Liver (tissue), 9 donors: ENCODE results near the gene WNK2. TPM values are rescaled to one million over a fixed set of nuclear protein-coding genes. Genes with fewer than 3 reads are reported as not detected.

Experiments
- DNase-seq: peaks from one replicate; pipeline ENCODE4 v3.0.0-alpha.2; 2017; ENCODE audit warnings: low spot score
- H3K27ac ChIP-seq, 2 donors: one replicate each; pipeline ENCODE4 v1.7.0; 2013; ENCODE audit warnings: inconsistent platforms in 2 of 2, low read length in 2 of 2, control low read depth in 1 of 2, low read depth in 1 of 2, mild to moderate bottlenecking in 1 of 2
- H3K27me3 ChIP-seq, 4 donors: one replicate each; pipeline versions ENCODE4 v1.6.1 to v1.7.0; 2013; ENCODE audit warnings: low read length in 3 of 4, inconsistent platforms in 1 of 4, mild to moderate bottlenecking in 1 of 4, moderate library complexity in 1 of 4; ENCODE audit not compliant: control insufficient read depth in 4 of 4, insufficient read depth in 4 of 4
- H3K36me3 ChIP-seq, 4 donors: one replicate each; pipeline versions ENCODE4 v1.6.1 to v1.7.0; 2013; ENCODE audit warnings: low read length in 3 of 4, mild to moderate bottlenecking in 3 of 4, low read depth in 1 of 4, moderate library complexity in 1 of 4; ENCODE audit not compliant: control insufficient read depth in 4 of 4, insufficient read depth in 3 of 4
- H3K4me1 ChIP-seq, 4 donors: one replicate each; pipeline versions ENCODE4 v1.6.1 to v1.7.0; 2013; ENCODE audit warnings: low read length in 3 of 4, mild to moderate bottlenecking in 3 of 4, moderate library complexity in 1 of 4; ENCODE audit not compliant: control insufficient read depth in 4 of 4, insufficient read depth in 4 of 4
- H3K4me3 ChIP-seq, 3 donors: one replicate each; pipeline versions ENCODE4 v1.6.1 to v1.7.0; 2013; ENCODE audit warnings: low read length in 3 of 3, control low read depth in 1 of 3, low read depth in 1 of 3, mild to moderate bottlenecking in 1 of 3
- H3K9ac ChIP-seq, 2 donors: one replicate each; pipeline ENCODE4 v1.7.0; 2013; ENCODE audit warnings: low read length in 2 of 2, mild to moderate bottlenecking in 2 of 2, moderate library complexity in 2 of 2, control low read depth in 1 of 2, low read depth in 1 of 2
- H3K9me3 ChIP-seq, 4 donors: one replicate each; pipeline versions ENCODE4 v1.6.1 to v1.7.0; 2013; ENCODE audit warnings: low read length in 3 of 4; ENCODE audit not compliant: control insufficient read depth in 4 of 4
- ATF3 ChIP-seq: IDR thresholded peaks from 2 replicates; pipeline ENCODE4 v1.6.1; 2016; ENCODE audit warnings: antibody characterized with exemption
- EGR1 ChIP-seq, 2 donors: IDR thresholded peaks; 2 replicates each; pipeline ENCODE4 v1.6.1; 2016 to 2018; ENCODE audit warnings: antibody characterized with exemption in 2 of 2, low read depth in 2 of 2
- FOXA1 ChIP-seq: IDR thresholded peaks from 2 replicates; pipeline ENCODE4 v1.6.1; 2016; ENCODE audit warnings: antibody characterized with exemption
- FOXA2 ChIP-seq: IDR thresholded peaks from 2 replicates; pipeline ENCODE4 v1.6.1; 2016; ENCODE audit warnings: antibody characterized with exemption
- GABPA ChIP-seq, 2 donors: IDR thresholded peaks in 1 of 2; conservative IDR thresholded peaks in 1 of 2; 2 replicates each; pipeline ENCODE4 v1.6.1; 2016; ENCODE audit warnings: antibody characterized with exemption in 2 of 2, mild to moderate bottlenecking in 1 of 2, moderate library complexity in 1 of 2
- HNF4A ChIP-seq, 2 donors: conservative IDR thresholded peaks; 2 replicates each; pipeline ENCODE4 v1.6.1; 2016; ENCODE audit warnings: antibody characterized with exemption in 2 of 2, mild to moderate bottlenecking in 2 of 2
- HNF4G ChIP-seq: IDR thresholded peaks from 2 replicates; pipeline ENCODE4 v1.6.1; 2016; ENCODE audit warnings: antibody characterized with exemption
- JUND ChIP-seq, 2 donors: IDR thresholded peaks; 2 replicates each; pipeline ENCODE4 v1.6.1; 2016; ENCODE audit warnings: antibody characterized with exemption in 2 of 2
- MAX ChIP-seq: IDR thresholded peaks from 2 replicates; pipeline ENCODE4 v1.6.1; 2016; ENCODE audit warnings: antibody characterized with exemption
- NR2F2 ChIP-seq: IDR thresholded peaks from 2 replicates; pipeline ENCODE4 v1.6.1; 2016; ENCODE audit warnings: antibody characterized with exemption
- RAD21 ChIP-seq, 2 donors: IDR thresholded peaks; 2 replicates each; pipeline ENCODE4 v1.6.1; 2016; ENCODE audit warnings: antibody characterized with exemption in 2 of 2, mild to moderate bottlenecking in 2 of 2
- RXRA ChIP-seq, 2 donors: IDR thresholded peaks; 2 replicates each; pipeline ENCODE4 v1.6.1; 2017 to 2018; ENCODE audit warnings: antibody characterized with exemption in 2 of 2, mild to moderate bottlenecking in 1 of 2
- SP1 ChIP-seq: IDR thresholded peaks from 2 replicates; pipeline ENCODE4 v1.6.1; 2018; ENCODE audit warnings: antibody characterized with exemption, mild to moderate bottlenecking
- TAF1 ChIP-seq: conservative IDR thresholded peaks from 2 replicates; pipeline ENCODE4 v1.6.1; 2016; ENCODE audit warnings: antibody characterized with exemption, mild to moderate bottlenecking
- YY1 ChIP-seq: IDR thresholded peaks from 2 replicates; pipeline ENCODE4 v1.6.1; 2016; ENCODE audit warnings: antibody characterized with exemption, mild to moderate bottlenecking
- WGBS: extraction: QIAGEN DNeasy Blood & Tissue Kit; methylation state at CpG from one replicate; pipeline ENCODE4 v1.1.7; 2013; 5-methylcytosine and 5-hydroxymethylcytosine counted together
- polyA plus RNA-seq, 2 donors: library from polyadenylated mRNA; stranded (reverse) in 1 of 2; unstranded in 1 of 2; fragments of 200-250 nt in 1 of 2; fragments of >200 nt in 1 of 2; fragmentation: Nextera tagmentation in 1 of 2; extraction: Ambion mirVana in 1 of 2; gene quantifications; one replicate each; pipeline versions ENCODE4 v1.2.1 to v1.2.3, GENCODE V29; 2013 to 2015
- total RNA-seq, 2 donors: library from RNA; depleted of rRNA; stranded (reverse); fragments of >200 nt; gene quantifications; one replicate each; pipeline ENCODE4 v1.2.3, GENCODE V29; 2014
- TF ChIP-seq, protein P1 (sequence below): IDR thresholded peaks from 2 replicates; pipeline ENCODE4 v1.6.1; 2016; ENCODE audit warnings: antibody characterized with exemption
- TF ChIP-seq, protein P2 (sequence below): fragments of 150-350 bp; IDR thresholded peaks from 2 replicates; pipeline ENCODE4 v1.5.1; 2017; ENCODE audit warnings: improper control_type of control experiment, low read depth, low read length; ENCODE audit not compliant: missing input control
- donor health status: healthy.
- donor health status: healthy.
- donor health status: healthy.
- donor health status: healthy.
- donor health status: healthy.

WNK2 gene
- total and polyA plus RNA-seq, 4 donors, result 0.65 to 4.4 (median 1.7) TPM

DNA sequence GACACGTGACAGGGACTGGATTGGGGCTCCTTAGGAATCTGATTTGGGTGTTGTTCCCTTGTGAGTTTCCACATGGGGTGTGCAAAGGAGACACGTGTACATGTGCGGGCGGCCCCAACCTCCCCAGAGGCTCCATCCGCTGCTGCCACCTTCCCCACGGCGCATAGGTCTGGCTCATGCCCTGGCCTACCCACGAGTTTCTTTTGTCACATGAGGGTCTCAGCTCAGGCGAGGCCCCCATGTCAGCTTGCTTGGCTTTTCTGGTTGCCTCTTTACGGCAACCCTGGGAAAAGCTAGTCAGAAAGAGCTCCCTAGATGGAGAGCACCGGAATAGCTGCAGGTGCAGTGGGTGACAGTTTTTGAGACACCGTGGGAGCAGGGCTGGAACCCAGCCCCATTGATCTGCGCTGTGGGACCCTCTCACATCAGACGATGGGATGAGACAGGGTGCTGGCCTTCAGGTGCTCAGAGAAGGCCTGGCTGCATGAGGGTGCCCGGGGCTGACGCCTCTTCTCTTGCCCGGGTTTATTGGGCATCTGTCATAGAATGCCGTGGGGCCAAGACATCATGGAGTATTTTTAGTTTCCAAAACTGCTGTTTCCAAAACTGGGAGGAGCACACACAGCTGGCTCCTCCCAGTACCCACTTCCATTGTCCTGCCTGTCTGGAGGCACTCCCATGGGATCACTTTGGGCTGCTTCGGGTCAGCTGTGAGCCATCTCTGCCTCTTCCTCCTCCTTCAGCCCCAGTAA, 107.8 kb downstream of the WNK2 start:
- H3K36me3 ChIP-seq, result no peaks in the 10 kb centered on the region
- H3K27ac ChIP-seq, result no peak overlapping the region
- WGBS, result 86% methylated on average over 19 of the region's 19 CpGs
- no peaks in the 10 kb centered on the region for H3K4me1 ChIP-seq
- H3K4me3 ChIP-seq, result no peak overlapping the region
- TF ChIP-seq FOXA2, result no peak
- TF ChIP-seq EGR1 (IDR thresholded peaks at IDR 0.05; ENCODE audit: low read depth in 2 of 2), result no peak
- no peak for TF ChIP-seq HNF4G
- TF ChIP-seq, protein P1, sequence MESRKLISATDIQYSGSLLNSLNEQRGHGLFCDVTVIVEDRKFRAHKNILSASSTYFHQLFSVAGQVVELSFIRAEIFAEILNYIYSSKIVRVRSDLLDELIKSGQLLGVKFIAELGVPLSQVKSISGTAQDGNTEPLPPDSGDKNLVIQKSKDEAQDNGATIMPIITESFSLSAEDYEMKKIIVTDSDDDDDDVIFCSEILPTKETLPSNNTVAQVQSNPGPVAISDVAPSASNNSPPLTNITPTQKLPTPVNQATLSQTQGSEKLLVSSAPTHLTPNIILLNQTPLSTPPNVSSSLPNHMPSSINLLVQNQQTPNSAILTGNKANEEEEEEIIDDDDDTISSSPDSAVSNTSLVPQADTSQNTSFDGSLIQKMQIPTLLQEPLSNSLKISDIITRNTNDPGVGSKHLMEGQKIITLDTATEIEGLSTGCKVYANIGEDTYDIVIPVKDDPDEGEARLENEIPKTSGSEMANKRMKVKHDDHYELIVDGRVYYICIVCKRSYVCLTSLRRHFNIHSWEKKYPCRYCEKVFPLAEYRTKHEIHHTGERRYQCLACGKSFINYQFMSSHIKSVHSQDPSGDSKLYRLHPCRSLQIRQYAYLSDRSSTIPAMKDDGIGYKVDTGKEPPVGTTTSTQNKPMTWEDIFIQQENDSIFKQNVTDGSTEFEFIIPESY, result no peak
- no peak for TF ChIP-seq YY1
- TF ChIP-seq JUND (IDR thresholded peaks at IDR 0.05), result no peak
- TF ChIP-seq, protein P2, sequence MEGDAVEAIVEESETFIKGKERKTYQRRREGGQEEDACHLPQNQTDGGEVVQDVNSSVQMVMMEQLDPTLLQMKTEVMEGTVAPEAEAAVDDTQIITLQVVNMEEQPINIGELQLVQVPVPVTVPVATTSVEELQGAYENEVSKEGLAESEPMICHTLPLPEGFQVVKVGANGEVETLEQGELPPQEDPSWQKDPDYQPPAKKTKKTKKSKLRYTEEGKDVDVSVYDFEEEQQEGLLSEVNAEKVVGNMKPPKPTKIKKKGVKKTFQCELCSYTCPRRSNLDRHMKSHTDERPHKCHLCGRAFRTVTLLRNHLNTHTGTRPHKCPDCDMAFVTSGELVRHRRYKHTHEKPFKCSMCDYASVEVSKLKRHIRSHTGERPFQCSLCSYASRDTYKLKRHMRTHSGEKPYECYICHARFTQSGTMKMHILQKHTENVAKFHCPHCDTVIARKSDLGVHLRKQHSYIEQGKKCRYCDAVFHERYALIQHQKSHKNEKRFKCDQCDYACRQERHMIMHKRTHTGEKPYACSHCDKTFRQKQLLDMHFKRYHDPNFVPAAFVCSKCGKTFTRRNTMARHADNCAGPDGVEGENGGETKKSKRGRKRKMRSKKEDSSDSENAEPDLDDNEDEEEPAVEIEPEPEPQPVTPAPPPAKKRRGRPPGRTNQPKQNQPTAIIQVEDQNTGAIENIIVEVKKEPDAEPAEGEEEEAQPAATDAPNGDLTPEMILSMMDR, result no peak
- TF ChIP-seq MAX, result no peak
- no peak for TF ChIP-seq GABPA (IDR thresholded peaks at IDR 0.05 in 1 of 2, conservative IDR thresholded peaks at IDR 0.05 in 1 of 2)
- no peak for TF ChIP-seq RAD21 (IDR thresholded peaks at IDR 0.05)
- TF ChIP-seq RXRA (IDR thresholded peaks at IDR 0.05), result no peak
- no peak for TF ChIP-seq TAF1
- TF ChIP-seq NR2F2, result no peak
- TF ChIP-seq SP1, result no peak
- TF ChIP-seq HNF4A (conservative IDR thresholded peaks at IDR 0.05), result no peak
- H3K9me3 ChIP-seq, result no peaks in the 10 kb centered on the region
- no peaks in the 10 kb centered on the region for H3K27me3 ChIP-seq
- no peak for DNase-seq
- H3K9ac ChIP-seq, result no peak overlapping the region

DNA sequence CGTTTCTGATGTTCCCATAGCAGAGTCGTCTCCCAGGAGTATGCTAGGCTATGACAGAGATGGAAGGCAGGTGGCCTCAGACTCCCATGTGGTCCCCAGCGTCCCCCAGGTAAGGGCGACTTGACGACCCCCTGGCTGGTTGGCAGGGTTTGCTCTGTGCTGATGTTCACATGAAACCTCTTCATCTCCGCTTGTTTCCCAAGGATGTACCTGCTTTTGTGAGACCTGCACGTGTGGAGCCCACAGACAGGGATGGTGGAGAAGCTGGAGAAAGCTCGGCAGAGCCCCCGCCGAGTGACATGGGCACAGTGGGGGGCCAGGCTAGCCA, 108.3 kb downstream of the WNK2 start:
- no peak for DNase-seq

More for the DNA sequence above, 108.3 kb downstream of the WNK2 start:
- WGBS, result 83% methylated on average over 10 of the region's 10 CpGs
- no peaks in the 10 kb centered on the region for H3K9me3 ChIP-seq
- TF ChIP-seq NR2F2, result no peak
- no peak for TF ChIP-seq GABPA (IDR thresholded peaks at IDR 0.05 in 1 of 2, conservative IDR thresholded peaks at IDR 0.05 in 1 of 2)
- no peak for TF ChIP-seq ATF3
- TF ChIP-seq FOXA1, result no peak
- no peaks in the 10 kb centered on the region for H3K36me3 ChIP-seq
- H3K9ac ChIP-seq, result no peak overlapping the region
- H3K4me3 ChIP-seq, result no peak overlapping the region
- H3K4me1 ChIP-seq, result no peaks in the 10 kb centered on the region
- no peak overlapping the region for H3K27ac ChIP-seq
- no peaks in the 10 kb centered on the region for H3K27me3 ChIP-seq
